SK-N-SH (cell line): Measurements from ENCODE around the gene RARS1. TPM values are rescaled to one million over a fixed set of nuclear protein-coding genes. Genes with fewer than 3 reads are reported as not detected.

Experiments
- CTCF ChIA-PET: fragments of 300-600, 350-600 bp; formaldehyde crosslinking; extraction: SDS; loops from one replicate; lab custom pipeline; 2021; lab: Yijun Ruan, JAX
- POLR2A ChIA-PET: fragments of 350-600 bp; sonication (Branson Sonifier 250); formaldehyde crosslinking; extraction: SDS; loops from one replicate; lab custom pipeline; 2020; ENCODE audit warnings: antibody characterized with exemption, inconsistent platforms; lab: Yijun Ruan, JAX
- DNase-seq: peaks from one replicate; pipeline ENCODE4 v3.0.0; 2012
- H2AFZ ChIP-seq: fragments of 200-600 bp; sonication (generic); 2 replicates; pipeline ENCODE4 v1.8.1; 2016; ENCODE audit warnings: antibody characterized with exemption, mild to moderate bottlenecking, low read depth
- H3F3A ChIP-seq: fragments of 200-600 bp; sonication (generic); replicated peaks from 2 replicates; pipeline ENCODE3; 2016; ENCODE audit warnings: antibody characterized with exemption, mild to moderate bottlenecking; ENCODE audit not compliant: insufficient read depth
- H3K27ac ChIP-seq, 2 experiments: fragments of 200-500 bp in 1 of 2; fragments of 200-600 bp in 1 of 2; sonication (Bioruptor generic) in 1 of 2; sonication (generic), shearing (Covaris generic) in 1 of 2; 2 replicates each; pipeline versions ENCODE4 v1.5.1 to v1.6.1; 2014 to 2016; ENCODE audit warnings: low read depth in 2 of 2, inconsistent platforms in 1 of 2, low read length in 1 of 2, mild to moderate bottlenecking in 1 of 2, mixed read lengths in 1 of 2
- H3K27me3 ChIP-seq: fragments of 200-600 bp; sonication (generic), shearing (Covaris generic); 2 replicates; pipeline ENCODE4 v1.6.1; 2016; ENCODE audit warnings: mixed run types; ENCODE audit not compliant: insufficient read depth
- H3K36me3 ChIP-seq, 2 experiments: fragments of 200-500 bp in 1 of 2; fragments of 200-600 bp in 1 of 2; sonication (Bioruptor generic) in 1 of 2; sonication (generic) in 1 of 2; replicated peaks in 1 of 2; 2 replicates each; pipeline versions ENCODE3 to v1.5.1; 2014 to 2016; ENCODE audit warnings: low read length in 1 of 2, mild to moderate bottlenecking in 1 of 2; ENCODE audit not compliant: insufficient read depth in 2 of 2, control insufficient read depth in 1 of 2
- H3K4me1 ChIP-seq, 2 experiments: fragments of 200-500 bp in 1 of 2; fragments of 200-600 bp in 1 of 2; sonication (Bioruptor generic) in 1 of 2; sonication (generic), shearing (Covaris generic) in 1 of 2; 2 replicates each; pipeline versions ENCODE4 v1.5.1 to v1.6.1; 2014 to 2016; ENCODE audit warnings: low read depth in 1 of 2, low read length in 1 of 2, mixed run types in 1 of 2; ENCODE audit not compliant: insufficient read depth in 2 of 2, control insufficient read depth in 1 of 2
- H3K4me2 ChIP-seq: fragments of 200-600 bp; sonication (generic), shearing (Covaris generic); 2 replicates; pipeline ENCODE4 v1.6.1; 2017; ENCODE audit warnings: mixed run types
- H3K4me3 ChIP-seq, 2 experiments: fragments of 200-500 bp in 1 of 2; fragments of 200-600 bp in 1 of 2; sonication (Bioruptor generic) in 1 of 2; sonication (generic), shearing (Covaris generic) in 1 of 2; 2 replicates each; pipeline versions ENCODE4 v1.5.1 to v1.8.1; 2014 to 2016; ENCODE audit warnings: low read depth in 2 of 2, inconsistent platforms in 1 of 2, low read length in 1 of 2, mild to moderate bottlenecking in 1 of 2, mixed read lengths in 1 of 2, moderate library complexity in 1 of 2
- H3K79me2 ChIP-seq: fragments of 200-600 bp; sonication (generic); 2 replicates; pipeline ENCODE4 v1.8.1; 2017; ENCODE audit warnings: mild to moderate bottlenecking; ENCODE audit not compliant: insufficient read depth
- H3K9ac ChIP-seq: fragments of 200-600 bp; sonication (generic); 2 replicates; pipeline ENCODE4 v1.6.1; 2017; ENCODE audit warnings: mixed run types
- H3K9me2 ChIP-seq: fragments of 200-600 bp; sonication (generic); 2 replicates; pipeline ENCODE4 v1.6.1; 2017; ENCODE audit warnings: mixed run types
- H3K9me3 ChIP-seq: fragments of 200-600 bp; sonication (generic); 2 replicates; pipeline ENCODE4 v1.6.1; 2017; ENCODE audit warnings: mixed run types, mild to moderate bottlenecking, moderate library complexity
- H4K20me1 ChIP-seq: fragments of 200-600 bp; sonication (generic); 2 replicates; pipeline ENCODE4 v1.6.1; 2017; ENCODE audit warnings: mild to moderate bottlenecking, mixed run types; ENCODE audit not compliant: insufficient read depth
- EP300 ChIP-seq, 2 experiments: IDR thresholded peaks; 2 replicates each; pipeline versions ENCODE4 v1.4.0 to v1.6.1; 2012; ENCODE audit warnings: borderline replicate concordance in 1 of 2, low read depth in 1 of 2, low read length in 1 of 2
- EZH2phosphoT487 ChIP-seq: fragments of 200-600 bp; sonication (generic); IDR thresholded peaks from 2 replicates; pipeline ENCODE4 v1.6.1; 2017; ENCODE audit warnings: low read depth, mixed run types, mild to moderate bottlenecking, antibody characterized with exemption, moderate library complexity, borderline replicate concordance
- FOXJ3 ChIP-seq: sonication (generic); formaldehyde crosslinking; IDR thresholded peaks from 2 replicates; pipeline ENCODE4 v1.5.1; 2020; ENCODE audit warnings: mild to moderate bottlenecking, missing genetic modification reagents
- GABPA ChIP-seq: IDR thresholded peaks from 2 replicates; pipeline ENCODE4 v1.4.0; 2012; ENCODE audit warnings: low read depth, mild to moderate bottlenecking
- GATA2 ChIP-seq: sonication (generic); formaldehyde crosslinking; IDR thresholded peaks from 2 replicates; pipeline ENCODE4 v1.5.0; 2020; ENCODE audit warnings: mild to moderate bottlenecking, missing genetic modification reagents
- IRF3 ChIP-seq: fragments of 150-350 bp; IDR thresholded peaks from 2 replicates; pipeline ENCODE4 v1.6.1; 2016; ENCODE audit warnings: mild to moderate bottlenecking, low read depth, low read length
- MXI1 ChIP-seq: IDR thresholded peaks from 2 replicates; pipeline ENCODE4 v1.6.1; 2012; ENCODE audit warnings: mild to moderate bottlenecking, low read depth, low read length, improper control_type of control experiment
- NFIC ChIP-seq: IDR thresholded peaks from 2 replicates; pipeline ENCODE4 v1.4.0; 2012; ENCODE audit warnings: borderline replicate concordance
- NRF1 ChIP-seq: IDR thresholded peaks from 2 replicates; pipeline ENCODE4 v1.6.1; 2012; ENCODE audit warnings: low read depth, mild to moderate bottlenecking, low read length
- PBX3 ChIP-seq: IDR thresholded peaks from 2 replicates; pipeline ENCODE4; 2012
- POLR2AphosphoS5 ChIP-seq: IDR thresholded peaks from 2 replicates; pipeline ENCODE4 v1.6.1; 2012; ENCODE audit warnings: low read depth, low read length
- RAD21 ChIP-seq: IDR thresholded peaks from 2 replicates; pipeline ENCODE4 v1.6.1; 2012; ENCODE audit warnings: mild to moderate bottlenecking, low read length
- RCOR1 ChIP-seq: fragments of 150-350 bp; IDR thresholded peaks from 2 replicates; pipeline ENCODE4 v1.6.1; 2017; ENCODE audit warnings: antibody characterized with exemption, low read length
- REST ChIP-seq: IDR thresholded peaks from 2 replicates; pipeline ENCODE4 v1.6.1; 2012; ENCODE audit warnings: mild to moderate bottlenecking, low read depth, low read length, moderate library complexity
- RXRA ChIP-seq: IDR thresholded peaks from 2 replicates; pipeline ENCODE4 v1.4.0; 2012; ENCODE audit warnings: low read depth, mild to moderate bottlenecking, borderline replicate concordance
- SIN3A ChIP-seq: IDR thresholded peaks from 2 replicates; pipeline ENCODE4 v1.6.1; 2012; ENCODE audit warnings: low read depth, mild to moderate bottlenecking, low read length, moderate library complexity, borderline replicate concordance
- TAF1 ChIP-seq: IDR thresholded peaks from 2 replicates; pipeline ENCODE4 v1.6.1; 2012; ENCODE audit warnings: low read depth, mild to moderate bottlenecking, low read length, moderate library complexity, borderline replicate concordance
- USF1 ChIP-seq: IDR thresholded peaks from 2 replicates; pipeline ENCODE4 v1.4.0; 2012; ENCODE audit warnings: low read depth, borderline replicate concordance
- WGBS: methylation state at CpG from one replicate; pipeline ENCODE4 v1.1.6; 2017; ENCODE audit warnings: low lambda C conversion rate; 5-methylcytosine and 5-hydroxymethylcytosine counted together
- polyA plus RNA-seq, 3 experiments: library from polyadenylated mRNA; depleted of rRNA; stranded (reverse); fragments of >200 nt; gene quantifications; 2 replicates each; pipeline ENCODE4 v1.2.3, GENCODE V29; 2012

RARS1 gene
- polyA plus RNA-seq, 1 of the 3 experiments (the other 2 are of a cell fraction) = 53.5 TPM

GRCh38 chr5:168460606-168461005 is 25.7 kb upstream of the RARS1 start (continued):
- TF ChIP-seq GATA2 = no peak
- TF ChIP-seq POLR2AphosphoS5 = no peak
- no peak for TF ChIP-seq RXRA
- no peak for TF ChIP-seq PBX3
- no peak for TF ChIP-seq NRF1
- TF ChIP-seq IRF3 = no peak

GRCh38 chr5:168463081-168463480 is 23.2 kb upstream of the RARS1 start:
- H3F3A ChIP-seq = peaks cover under 1% of the 10 kb centered on the region
- H3K36me3 ChIP-seq = peaks cover 5 to 30% of the 10 kb centered on the region in 2 experiments
- no peaks in the 10 kb centered on the region for H3K27me3 ChIP-seq
- no peak for DNase-seq
- H4K20me1 ChIP-seq = no peaks in the 10 kb centered on the region
- H3K4me2 ChIP-seq = no peak overlapping the region
- POLR2A ChIA-PET = no interaction called here
- no peak overlapping the region for H3K27ac ChIP-seq
- H3K9me2 ChIP-seq = no peaks in the 10 kb centered on the region
- no peaks in the 10 kb centered on the region for H3K4me1 ChIP-seq
- no peak overlapping the region for H2AFZ ChIP-seq
- no peaks in the 10 kb centered on the region for H3K9me3 ChIP-seq
- 100% methylated on average over 2 of the region's 2 CpGs for WGBS
- no peak overlapping the region for H3K4me3 ChIP-seq
- no peak for TF ChIP-seq MXI1
- no peak for TF ChIP-seq FOXJ3 (CRISPR knock-in tag)
- TF ChIP-seq SIN3A = no peak
- no peak for TF ChIP-seq TAF1
- no peak for TF ChIP-seq EZH2phosphoT487
- TF ChIP-seq IRF3 = no peak
- TF ChIP-seq NFIC = no peak
- TF ChIP-seq RAD21 = no peak
- no peak for TF ChIP-seq EP300 (IDR thresholded peaks at IDR 0.05; ENCODE audit: borderline replicate concordance in 1 of 2, low read depth in 1 of 2, low read length in 1 of 2)
- no peak for TF ChIP-seq GABPA
- TF ChIP-seq USF1 = no peak
- no peak for TF ChIP-seq RXRA
- TF ChIP-seq GATA2 = no peak
- TF ChIP-seq REST = no peak
- no peak for TF ChIP-seq RCOR1
- no peaks in the 10 kb centered on the region for H3K79me2 ChIP-seq
- no peak overlapping the region for H3K9ac ChIP-seq
- CTCF ChIA-PET = no interaction called here
